Pancreas (tissue), 10 donors: ENCODE data around the gene UBR2. TPM values are rescaled to one million over a fixed set of nuclear protein-coding genes. Genes with fewer than 3 reads are reported as not detected.
"Not testable (repeated sequence)": the region's sequence is repeated elsewhere in the genome, so short reads cannot be mapped to it uniquely, and the experiment has no call there.

Experiments used
- ATAC-seq, 4 donors: fragments of 200-7000 bp; cut with Tn5 transposase; one replicate each; pipeline versions ENCODE4 v1.8.0 to v1.9.1; 2020; ENCODE audit warnings: mild to moderate bottlenecking in 4 of 4, moderate library complexity in 4 of 4
- DNase-seq, 6 donors: peaks; one replicate each; pipeline ENCODE4 v3.0.0-alpha.2; 2020
- FAIRE-seq: peaks from 2 replicates; lab custom pipeline; 2012; peaks lifted over from hg19 to GRCh38; lab: Jason Lieb, UNC
- H3K27ac ChIP-seq, 4 donors: fragments of 200-600 bp; sonication (generic); 1 replicate in 3 of 4; 2 replicates in 1 of 4; pipeline versions ENCODE4 v1.5.0 to v1.8.0; 2020
- H3K27me3 ChIP-seq, 4 donors: fragments of 200-600 bp; one replicate each; pipeline ENCODE4 v1.8.0; 2021
- H3K36me3 ChIP-seq, 3 donors: fragments of 200-600 bp; sonication (generic) in 1 of 3; one replicate each; pipeline versions ENCODE4 v1.5.0 to v1.8.0; 2020 to 2021
- H3K4me1 ChIP-seq, 3 donors: fragments of 200-600 bp; one replicate each; pipeline ENCODE4 v1.8.0; 2021
- H3K4me3 ChIP-seq, 4 donors: fragments of 200-600 bp; sonication (generic) in 2 of 4; one replicate each; pipeline versions ENCODE4 v1.5.0 to v1.8.0; 2020 to 2021
- H3K9me3 ChIP-seq, 4 donors: fragments of 200-600 bp; one replicate each; pipeline ENCODE4 v1.8.0; 2021
- WGBS, 2 donors: extraction: QIAGEN DNeasy Blood & Tissue Kit; methylation state at CpG; one replicate each; pipeline ENCODE4 v1.1.7; 2013; 5-methylcytosine and 5-hydroxymethylcytosine counted together
- intact Hi-C, 3 donors: fragments of 100-400 bp; cut with DNase I; formaldehyde crosslinking; loops; one replicate each; pipeline versions ENCODE4 v1.11.1 to v1.14.2; 2022
- polyA plus RNA-seq, 2 donors: library from polyadenylated mRNA; stranded (reverse); fragments of 200-250 nt; gene quantifications; one replicate each; pipeline ENCODE4 v1.2.3, GENCODE V29; 2013
- total RNA-seq, 6 donors: library from RNA; stranded (reverse); fragmentation: NEBNext Ultra II Directional in 4 of 6; extraction: Animal tissue kit (Norgen Biotek cat#: 25700) in 4 of 6; gene quantifications; one replicate each; pipeline versions ENCODE4 v1.2.1 to v1.2.4, GENCODE V29; 2021 to 2023
- TF ChIP-seq, protein P1 (sequence below), 4 donors: fragments of 200-600 bp; sonication (generic) in 3 of 4; IDR thresholded peaks; one replicate each; pipeline versions ENCODE4 v1.5.0 to v1.8.0; 2021; ENCODE audit warnings: antibody characterized with exemption in 4 of 4
- donor health status: healthy with polysubstance abuse.
- donor health status: DM: no; HTN: no; CAD: no; lungs with moderate emphysema.
- donor health status: DM: no; HTN: no; CAD: no.
- donor health status: control.
- donor health status: control.
- donor health status: Bipolar disorder and iron deficiency.
- donor health status: DM: yes; HTN: yes; CAD: no.
- donor health status: DM: no; HTN: no; CAD: no.
- donor health status: DM: no; HTN: no; CAD: no.
- donor health status: DM: yes; HTN: yes; CAD: no.

UBR2 gene
- total and polyA plus RNA-seq, 8 donors: 9.4 to 22.0 (median 17.9) TPM

GRCh38 chr6:42659806-42660205 is 96.0 kb downstream of the UBR2 start:
- no peak overlapping the region for H3K4me3 ChIP-seq
- H3K4me1 ChIP-seq: no peaks in the 10 kb centered on the region
- peak in 2 of 4 donors; percentile 25 to 57 for ATAC-seq
- no peak for DNase-seq
- no peak for FAIRE-seq
- no peaks in the 10 kb centered on the region for H3K27me3 ChIP-seq
- H3K9me3 ChIP-seq: no peaks in the 10 kb centered on the region
- intact Hi-C loops: loop anchor here in 1 of 3 donors (5.0 kb wide), 1 partner anchor 222 kb away; no protein-coding TSS in a partner anchor
- peaks cover 3 to 62% (median 12%) of the 10 kb centered on the region in 3 donors for H3K36me3 ChIP-seq
- H3K27ac ChIP-seq: no peak overlapping the region
- TF ChIP-seq, protein P1, sequence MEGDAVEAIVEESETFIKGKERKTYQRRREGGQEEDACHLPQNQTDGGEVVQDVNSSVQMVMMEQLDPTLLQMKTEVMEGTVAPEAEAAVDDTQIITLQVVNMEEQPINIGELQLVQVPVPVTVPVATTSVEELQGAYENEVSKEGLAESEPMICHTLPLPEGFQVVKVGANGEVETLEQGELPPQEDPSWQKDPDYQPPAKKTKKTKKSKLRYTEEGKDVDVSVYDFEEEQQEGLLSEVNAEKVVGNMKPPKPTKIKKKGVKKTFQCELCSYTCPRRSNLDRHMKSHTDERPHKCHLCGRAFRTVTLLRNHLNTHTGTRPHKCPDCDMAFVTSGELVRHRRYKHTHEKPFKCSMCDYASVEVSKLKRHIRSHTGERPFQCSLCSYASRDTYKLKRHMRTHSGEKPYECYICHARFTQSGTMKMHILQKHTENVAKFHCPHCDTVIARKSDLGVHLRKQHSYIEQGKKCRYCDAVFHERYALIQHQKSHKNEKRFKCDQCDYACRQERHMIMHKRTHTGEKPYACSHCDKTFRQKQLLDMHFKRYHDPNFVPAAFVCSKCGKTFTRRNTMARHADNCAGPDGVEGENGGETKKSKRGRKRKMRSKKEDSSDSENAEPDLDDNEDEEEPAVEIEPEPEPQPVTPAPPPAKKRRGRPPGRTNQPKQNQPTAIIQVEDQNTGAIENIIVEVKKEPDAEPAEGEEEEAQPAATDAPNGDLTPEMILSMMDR (IDR thresholded peaks at IDR 0.05): no peak
- WGBS, 2 donors: 10 to 18% methylated on average over 1 of the region's 1 CpG

DNA sequence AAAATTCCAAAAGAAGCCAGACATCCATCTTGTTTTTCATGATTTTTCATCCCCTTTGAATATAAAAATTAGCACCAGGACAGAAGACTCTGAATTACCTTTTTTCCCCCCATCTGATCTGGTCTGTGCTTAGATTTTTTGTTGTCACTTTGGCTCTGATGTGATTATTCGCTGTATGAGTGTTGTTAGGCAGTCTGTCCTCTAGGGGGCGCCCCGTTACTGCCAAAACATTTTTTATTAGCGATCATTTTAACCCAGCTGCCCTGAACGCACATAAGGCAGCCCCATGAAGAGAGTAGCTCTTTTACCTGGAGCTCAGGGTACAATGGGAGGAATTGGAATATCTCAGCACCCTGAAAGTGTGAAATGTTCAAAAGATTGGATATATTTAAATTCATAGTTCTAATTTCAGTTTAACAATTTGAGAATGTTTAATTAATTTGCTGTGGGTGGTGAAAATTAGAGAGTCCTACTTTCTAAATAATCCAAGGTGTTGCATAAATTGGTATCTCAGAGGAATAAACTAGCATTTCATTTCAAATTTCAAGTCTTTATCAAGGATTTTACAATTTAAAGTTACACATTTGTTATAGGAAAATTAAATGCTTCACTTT is 97.8 kb downstream of the UBR2 start:
- no peak overlapping the region for H3K4me3 ChIP-seq
- no peaks in the 10 kb centered on the region for H3K4me1 ChIP-seq
- FAIRE-seq (peak; percentile 75), DNase-seq (peak; percentile 62 to 88 (median 80)), ATAC-seq (peak; percentile 90 to 97 (median 96))
- no peaks in the 10 kb centered on the region for H3K9me3 ChIP-seq
- intact Hi-C loops: loop anchor here in 1 of 3 donors (5.0 kb wide), 1 partner anchor 221 kb away; no protein-coding TSS in a partner anchor
- peaks cover 3 to 62% (median 15%) of the 10 kb centered on the region in 3 donors for H3K36me3 ChIP-seq
- H3K27me3 ChIP-seq: no peaks in the 10 kb centered on the region
- TF ChIP-seq, protein P1 (IDR thresholded peaks at IDR 0.05): peak; percentile 79 to 91 (median 84)
- 0 to 1% methylated on average over 5 of the region's 5 CpGs for WGBS, 2 donors
- H3K27ac ChIP-seq: no peak overlapping the region

DNA sequence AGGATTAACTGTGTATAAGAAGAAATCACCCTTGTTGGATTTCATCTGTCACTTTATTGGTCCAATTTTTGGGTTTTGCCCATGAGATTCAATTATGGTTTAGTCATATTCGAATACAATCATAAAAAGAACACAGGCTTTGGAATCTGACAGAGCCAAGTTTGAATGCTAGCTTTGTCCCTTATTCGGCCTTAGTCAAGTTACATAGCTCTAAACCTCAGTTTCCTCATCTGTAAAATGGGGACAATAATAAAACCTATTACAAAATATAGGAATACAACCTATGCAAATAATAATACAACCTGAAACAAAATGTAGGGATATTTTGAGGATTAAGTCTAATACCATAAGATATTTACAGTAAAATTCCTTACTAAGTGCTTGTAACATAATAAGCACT is 100.9 kb downstream of the UBR2 start:
- Histone ChIP-seq H3K36me3 (peaks cover 3 to 64% (median 19%) of the 10 kb centered on the region in 3 donors), H3K9me3 (no peaks in the 10 kb centered on the region), H3K4me1 (no peaks in the 10 kb centered on the region), H3K27me3 (no peaks in the 10 kb centered on the region), H3K27ac (no peak overlapping the region), H3K4me3 (no peak overlapping the region)
- DNase-seq: no peak
- WGBS, 2 donors: 89 to 90% methylated on average over 2 of the region's 2 CpGs
- FAIRE-seq: no peak
- TF ChIP-seq, protein P1 (IDR thresholded peaks at IDR 0.05): no peak
- no peak for ATAC-seq
- intact Hi-C loops: loop anchor here in 1 of 3 donors (5.0 kb wide), 2 partner anchors 73 to 218 kb away; no protein-coding TSS in a partner anchor

GRCh38 chr6:42674368-42674767 is 110.5 kb downstream of the UBR2 start:
- H3K9me3 ChIP-seq, H3K4me3 ChIP-seq, H3K27me3 ChIP-seq, H3K4me1 ChIP-seq, H3K27ac ChIP-seq, ATAC-seq, intact Hi-C loops, DNase-seq, FAIRE-seq: not testable (repeated sequence)
- peaks cover 11 to 98% (median 59%) of the 10 kb centered on the region in 3 donors for H3K36me3 ChIP-seq
- 85 to 88% methylated on average over 6 of the region's 6 CpGs for WGBS, 2 donors

- no peak for FAIRE-seq
- Histone ChIP-seq H3K27ac (no peak overlapping the region), H3K27me3 (no peaks in the 10 kb centered on the region), H3K36me3 (peaks cover 8 to 97% (median 59%) of the 10 kb centered on the region in 3 donors), H3K4me1 (no peaks in the 10 kb centered on the region), H3K4me3 (no peak overlapping the region), H3K9me3 (no peaks in the 10 kb centered on the region)
- TF ChIP-seq, protein P1 (IDR thresholded peaks at IDR 0.05): no peak
- no peak for DNase-seq
- intact Hi-C loops: no loop called here
- no peak for ATAC-seq
- 87 to 93% methylated on average over 3 of the region's 3 CpGs for WGBS, 2 donors
Observed at GRCh38 chr6:42674780-42675179, 111.0 kb downstream of the UBR2 start.
